Measurements from ENCODE around the gene PYGO2.

PYGO2 gene

DNA sequence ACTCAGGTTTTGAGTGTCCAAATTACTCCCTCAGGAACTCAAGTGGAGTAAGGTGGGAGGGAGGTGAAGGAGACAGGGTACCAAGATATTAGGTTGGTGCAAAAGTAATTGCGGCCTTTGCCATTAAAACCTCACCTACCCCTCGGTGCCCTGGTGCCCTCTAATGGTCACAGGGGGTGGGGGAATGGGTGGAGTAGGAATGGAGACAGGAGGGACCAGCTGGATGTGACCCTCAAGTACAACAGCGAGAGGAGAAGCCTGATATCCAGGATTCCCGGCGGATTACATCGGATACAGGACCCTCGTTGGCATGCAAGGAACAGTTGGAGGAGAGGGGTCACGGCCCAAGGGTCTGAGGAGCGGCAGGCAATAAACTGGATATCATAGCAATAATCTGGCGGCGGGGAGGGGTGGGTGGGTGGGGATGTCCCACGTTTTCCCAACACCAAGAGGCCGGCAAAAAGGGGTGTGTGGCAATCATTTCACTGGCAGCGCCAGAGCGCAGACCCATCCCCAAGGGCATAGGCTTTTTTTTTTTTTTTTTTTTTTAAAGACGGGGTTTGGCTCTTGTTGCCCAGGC, 36.7 kb upstream of the PYGO2 start:
- TF ChIP-seq GLIS3 (CRISPR knock-in tag; IDR thresholded peaks at IDR 0.05): no peak
- TF ChIP-seq, protein P1, sequence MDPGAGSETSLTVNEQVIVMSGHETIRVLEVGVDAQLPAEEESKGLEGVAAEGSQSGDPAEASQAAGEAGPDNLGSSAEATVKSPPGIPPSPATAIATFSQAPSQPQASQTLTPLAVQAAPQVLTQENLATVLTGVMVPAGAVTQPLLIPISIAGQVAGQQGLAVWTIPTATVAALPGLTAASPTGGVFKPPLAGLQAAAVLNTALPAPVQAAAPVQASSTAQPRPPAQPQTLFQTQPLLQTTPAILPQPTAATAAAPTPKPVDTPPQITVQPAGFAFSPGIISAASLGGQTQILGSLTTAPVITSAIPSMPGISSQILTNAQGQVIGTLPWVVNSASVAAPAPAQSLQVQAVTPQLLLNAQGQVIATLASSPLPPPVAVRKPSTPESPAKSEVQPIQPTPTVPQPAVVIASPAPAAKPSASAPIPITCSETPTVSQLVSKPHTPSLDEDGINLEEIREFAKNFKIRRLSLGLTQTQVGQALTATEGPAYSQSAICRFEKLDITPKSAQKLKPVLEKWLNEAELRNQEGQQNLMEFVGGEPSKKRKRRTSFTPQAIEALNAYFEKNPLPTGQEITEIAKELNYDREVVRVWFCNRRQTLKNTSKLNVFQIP (CRISPR knock-in tag; IDR thresholded peaks at IDR 0.05; ENCODE audit: borderline replicate concordance, low read depth): no peak
- TF ChIP-seq ZC3H10 (CRISPR knock-in tag; IDR thresholded peaks at IDR 0.05): no peak
- TF ChIP-seq TOX (CRISPR knock-in tag; IDR thresholded peaks at IDR 0.05; ENCODE audit: borderline replicate concordance): no peak
- no peak for TF ChIP-seq RARB (CRISPR knock-in tag; IDR thresholded peaks at IDR 0.05)
- no peak for TF ChIP-seq ZNF565 (CRISPR knock-in tag; conservative IDR thresholded peaks at IDR 0.05; ENCODE audit: low read depth)
- no peak for TF ChIP-seq ZFP30 (CRISPR knock-in tag; IDR thresholded peaks at IDR 0.05)
- TF ChIP-seq ZNF70 (CRISPR knock-in tag; IDR thresholded peaks at IDR 0.05): no peak
- no peak for ATAC-seq

DNA sequence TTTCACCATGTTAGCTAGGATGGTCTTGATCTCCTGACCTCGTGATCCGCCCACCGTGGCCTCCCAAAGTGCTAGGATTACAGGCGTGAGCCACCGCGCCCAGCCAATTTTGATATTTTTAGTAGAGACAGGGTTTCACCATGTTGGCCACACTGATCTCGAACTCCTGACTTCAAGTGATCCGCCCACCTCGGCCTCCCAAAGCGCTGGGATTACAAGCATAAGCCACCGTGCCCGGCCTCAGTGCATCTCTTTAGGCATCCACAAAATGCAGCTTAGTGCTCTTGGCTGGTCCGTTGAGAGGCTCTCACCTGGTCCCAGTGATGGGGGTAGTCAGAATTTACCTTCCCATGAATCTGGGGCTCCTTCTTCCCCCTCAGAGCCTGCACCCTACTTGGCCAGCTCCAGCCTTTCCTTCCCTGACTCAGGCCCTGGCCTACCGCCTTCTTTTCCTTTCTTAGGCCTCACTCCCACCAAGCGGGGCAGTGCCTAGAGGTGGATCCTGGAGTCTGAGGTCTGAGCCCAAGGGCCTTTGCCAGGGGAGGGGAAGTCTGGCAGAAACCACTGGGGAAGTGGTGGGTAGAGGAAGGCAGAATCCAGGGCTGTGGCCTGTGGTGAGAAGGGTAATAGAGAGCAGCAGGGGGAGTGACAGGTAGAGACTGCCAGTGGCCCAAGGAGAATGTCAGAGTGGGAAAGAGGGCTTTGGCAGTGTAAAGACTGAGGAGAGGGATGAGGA, 35.6 kb upstream of the PYGO2 start:
- ATAC-seq: no peak
- no peak for TF ChIP-seq RARB (CRISPR knock-in tag; IDR thresholded peaks at IDR 0.05)
- no peak for TF ChIP-seq ZC3H10 (CRISPR knock-in tag; IDR thresholded peaks at IDR 0.05)
- TF ChIP-seq ARNTL (CRISPR knock-in tag; IDR thresholded peaks at IDR 0.05; ENCODE audit: borderline replicate concordance, low read depth): no peak

- TF ChIP-seq TOX (CRISPR knock-in tag; IDR thresholded peaks at IDR 0.05; ENCODE audit: borderline replicate concordance): peak; percentile 5; the same call in 1 of the 2 replicates
- peak; percentile 40 for ATAC-seq
Observed at GRCh38 chr1:154995301-154995983, 33.9 kb upstream of the PYGO2 start.

DNA sequence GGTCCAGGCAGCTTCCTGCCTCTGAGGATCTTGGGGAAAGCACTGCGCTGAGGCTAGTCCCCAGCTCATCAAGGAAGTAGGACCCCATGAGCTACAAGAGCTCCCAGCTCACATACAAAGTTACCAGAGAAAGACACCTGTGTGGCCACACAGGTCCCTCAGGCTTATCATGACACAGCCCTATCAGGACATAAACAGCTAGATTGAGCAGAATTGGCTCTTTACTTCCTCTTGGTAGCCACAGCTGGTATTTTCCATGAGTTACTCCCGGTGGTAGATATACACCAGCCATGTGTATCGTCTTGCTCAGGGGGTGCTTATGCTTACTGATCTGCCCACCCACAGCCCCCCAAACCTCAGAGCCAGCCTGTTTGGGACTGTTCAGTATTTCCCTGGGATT, 33.0 kb upstream of the PYGO2 start:
- ATAC-seq: no peak
- TF ChIP-seq ARNTL (CRISPR knock-in tag; IDR thresholded peaks at IDR 0.05; ENCODE audit: borderline replicate concordance, low read depth) (no peak), ZNF70 (CRISPR knock-in tag; IDR thresholded peaks at IDR 0.05) (no peak), CSDC2 (CRISPR knock-in tag; IDR thresholded peaks at IDR 0.05) (no peak), PPARA (CRISPR knock-in tag; IDR thresholded peaks at IDR 0.05; ENCODE audit: borderline replicate concordance) (no peak), ZNF565 (CRISPR knock-in tag; conservative IDR thresholded peaks at IDR 0.05; ENCODE audit: low read depth) (no peak), GLIS3 (CRISPR knock-in tag; IDR thresholded peaks at IDR 0.05) (no peak), ESRRG (CRISPR knock-in tag; IDR thresholded peaks at IDR 0.05) (no peak), ZFP30 (CRISPR knock-in tag; IDR thresholded peaks at IDR 0.05) (no peak), ISL1 (CRISPR knock-in tag; IDR thresholded peaks at IDR 0.05) (no peak), TCF4 (CRISPR knock-in tag; IDR thresholded peaks at IDR 0.05; ENCODE audit: borderline replicate concordance) (no peak), TOX (CRISPR knock-in tag; IDR thresholded peaks at IDR 0.05; ENCODE audit: borderline replicate concordance) (no peak), BACH2 (CRISPR knock-in tag; IDR thresholded peaks at IDR 0.05; ENCODE audit: borderline replicate concordance) (no peak)
- TF ChIP-seq, protein P2, sequence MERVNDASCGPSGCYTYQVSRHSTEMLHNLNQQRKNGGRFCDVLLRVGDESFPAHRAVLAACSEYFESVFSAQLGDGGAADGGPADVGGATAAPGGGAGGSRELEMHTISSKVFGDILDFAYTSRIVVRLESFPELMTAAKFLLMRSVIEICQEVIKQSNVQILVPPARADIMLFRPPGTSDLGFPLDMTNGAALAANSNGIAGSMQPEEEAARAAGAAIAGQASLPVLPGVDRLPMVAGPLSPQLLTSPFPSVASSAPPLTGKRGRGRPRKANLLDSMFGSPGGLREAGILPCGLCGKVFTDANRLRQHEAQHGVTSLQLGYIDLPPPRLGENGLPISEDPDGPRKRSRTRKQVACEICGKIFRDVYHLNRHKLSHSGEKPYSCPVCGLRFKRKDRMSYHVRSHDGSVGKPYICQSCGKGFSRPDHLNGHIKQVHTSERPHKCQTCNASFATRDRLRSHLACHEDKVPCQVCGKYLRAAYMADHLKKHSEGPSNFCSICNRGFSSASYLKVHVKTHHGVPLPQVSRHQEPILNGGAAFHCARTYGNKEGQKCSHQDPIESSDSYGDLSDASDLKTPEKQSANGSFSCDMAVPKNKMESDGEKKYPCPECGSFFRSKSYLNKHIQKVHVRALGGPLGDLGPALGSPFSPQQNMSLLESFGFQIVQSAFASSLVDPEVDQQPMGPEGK (CRISPR knock-in tag; IDR thresholded peaks at IDR 0.05; ENCODE audit: borderline replicate concordance): no peak
- TF ChIP-seq, protein P3, sequence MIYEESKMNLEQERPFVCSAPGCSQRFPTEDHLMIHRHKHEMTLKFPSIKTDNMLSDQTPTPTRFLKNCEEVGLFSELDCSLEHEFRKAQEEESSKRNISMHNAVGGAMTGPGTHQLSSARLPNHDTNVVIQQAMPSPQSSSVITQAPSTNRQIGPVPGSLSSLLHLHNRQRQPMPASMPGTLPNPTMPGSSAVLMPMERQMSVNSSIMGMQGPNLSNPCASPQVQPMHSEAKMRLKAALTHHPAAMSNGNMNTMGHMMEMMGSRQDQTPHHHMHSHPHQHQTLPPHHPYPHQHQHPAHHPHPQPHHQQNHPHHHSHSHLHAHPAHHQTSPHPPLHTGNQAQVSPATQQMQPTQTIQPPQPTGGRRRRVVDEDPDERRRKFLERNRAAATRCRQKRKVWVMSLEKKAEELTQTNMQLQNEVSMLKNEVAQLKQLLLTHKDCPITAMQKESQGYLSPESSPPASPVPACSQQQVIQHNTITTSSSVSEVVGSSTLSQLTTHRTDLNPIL (CRISPR knock-in tag; IDR thresholded peaks at IDR 0.05; ENCODE audit: low read depth): no peak

- ATAC-seq: no peak
- TF ChIP-seq ZC3H10 (CRISPR knock-in tag; IDR thresholded peaks at IDR 0.05) (no peak), ZNF8 (CRISPR knock-in tag; IDR thresholded peaks at IDR 0.05) (no peak)
- TF ChIP-seq, protein P2 (CRISPR knock-in tag; IDR thresholded peaks at IDR 0.05; ENCODE audit: borderline replicate concordance): no peak
Observed at GRCh38 chr1:154994269-154994587, 32.6 kb upstream of the PYGO2 start.

Data from SK-N-SH treated with all-trans-retinoic acid at 6 μM for 48 hours (cell line).